HG03060 (cell line): ENCODE measurements around the gene B9D2.
"Not testable (repeated sequence)": the region's sequence is repeated elsewhere in the genome, so short reads cannot be mapped to it uniquely, and the experiment has no call there.

Experiments used
- ATAC-seq: cut with Tn5 transposase; IDR thresholded peaks from one replicate; pipeline ENCODE4 v1.9.1; 2021; ENCODE audit warnings: low read depth, moderate number of reproducible peaks; ENCODE audit not compliant: unreplicated experiment

B9D2 gene

DNA sequence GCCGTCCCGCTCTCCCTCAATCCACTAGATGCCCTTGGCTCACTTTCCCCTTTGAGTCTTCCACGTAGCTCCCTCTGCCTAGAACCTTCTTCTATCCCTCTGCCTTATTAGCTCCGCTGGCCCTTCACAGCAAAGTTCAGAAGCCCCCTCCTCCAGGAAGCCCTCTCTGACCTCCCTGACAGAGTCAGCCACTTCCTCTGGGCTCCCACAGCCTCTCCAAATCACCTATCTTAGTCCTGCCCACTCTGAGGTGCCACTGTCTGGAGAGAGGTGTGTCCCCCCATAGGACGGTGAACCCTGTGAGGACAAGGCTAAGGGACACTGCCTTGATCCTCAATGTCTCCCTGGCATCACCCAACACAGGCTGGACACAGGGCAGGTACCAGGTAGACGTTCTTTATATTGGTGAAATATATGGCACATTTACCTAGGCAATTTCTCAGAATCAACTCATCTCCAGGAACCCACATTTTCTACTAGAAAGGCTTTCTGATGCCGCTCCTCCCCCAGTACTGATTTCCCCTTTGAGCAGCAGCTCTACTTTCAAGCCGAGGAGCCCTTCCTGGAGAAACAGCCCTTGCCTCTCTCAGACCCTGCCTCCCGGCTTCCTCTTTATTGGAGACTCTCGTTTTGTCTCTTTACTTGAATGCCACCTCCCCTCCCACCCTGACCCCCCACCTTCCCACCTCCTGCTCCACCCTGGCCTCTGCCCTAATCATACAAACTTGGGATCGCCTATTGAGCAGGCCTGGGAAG lies 6.8 kb downstream of the B9D2 start:
- ATAC-seq, result no peak

DNA sequence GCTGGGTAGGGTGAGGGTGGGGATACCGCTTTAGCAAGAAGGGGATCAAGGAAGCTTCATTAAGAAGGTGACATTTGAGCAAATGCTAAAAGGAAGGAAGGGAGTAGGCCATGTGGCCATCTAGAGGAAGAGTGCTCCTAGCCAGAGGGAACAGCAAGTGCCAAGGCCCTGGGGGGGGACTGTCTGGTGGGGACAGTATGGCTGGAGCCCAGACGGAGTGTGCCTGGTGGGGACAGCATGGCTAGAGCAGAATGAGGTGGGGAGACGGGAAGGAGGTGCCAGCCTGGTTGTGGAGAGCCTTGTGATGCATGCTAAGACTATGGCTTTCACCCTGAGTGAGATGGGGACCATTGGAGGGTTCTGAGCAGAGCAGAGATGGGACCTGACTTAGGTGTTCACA lies 8.1 kb downstream of the B9D2 start:
- ATAC-seq, result no peak

GRCh38 chr19:41355035-41355434 lies 8.9 kb downstream of the B9D2 start:
- no peak for ATAC-seq

GRCh38 chr19:41354343-41354953 lies 9.5 kb downstream of the B9D2 start:
- ATAC-seq, result no peak

GRCh38 chr19:41353466-41354342 lies 10.2 kb downstream of the B9D2 start, which contains the start of gene TGFB1:
TGFB1 (minus strand) TSS chr19:41353922; CDS start chr19:41353044, 878 bp downstream.
- no peak for ATAC-seq

GRCh38 chr19:41352609-41353465 lies 11.1 kb downstream of the B9D2 start:
- no peak for ATAC-seq

DNA sequence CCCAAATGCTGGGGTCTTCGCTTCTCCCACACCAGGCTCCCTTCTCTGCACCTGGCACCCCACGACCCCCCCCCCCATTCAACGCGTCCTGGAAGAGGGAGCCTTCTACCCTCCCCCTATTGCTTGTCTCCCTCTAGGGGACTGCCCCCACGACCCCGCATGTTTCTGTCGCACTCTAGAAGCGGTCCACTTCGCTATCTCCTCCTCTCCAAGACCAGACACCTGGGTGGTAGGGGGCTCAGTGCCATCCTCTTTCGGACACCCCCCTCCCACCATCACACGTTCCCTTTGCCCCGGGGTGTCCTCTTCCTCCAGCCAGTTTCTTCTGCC lies 11.7 kb downstream of the B9D2 start:
- no peak for ATAC-seq

- no peak for ATAC-seq
Measured at GRCh38 chr19:41351339-41352245, 12.4 kb downstream of the B9D2 start.

GRCh38 chr19:41350735-41351338 lies 13.1 kb downstream of the B9D2 start:
- no peak for ATAC-seq

DNA sequence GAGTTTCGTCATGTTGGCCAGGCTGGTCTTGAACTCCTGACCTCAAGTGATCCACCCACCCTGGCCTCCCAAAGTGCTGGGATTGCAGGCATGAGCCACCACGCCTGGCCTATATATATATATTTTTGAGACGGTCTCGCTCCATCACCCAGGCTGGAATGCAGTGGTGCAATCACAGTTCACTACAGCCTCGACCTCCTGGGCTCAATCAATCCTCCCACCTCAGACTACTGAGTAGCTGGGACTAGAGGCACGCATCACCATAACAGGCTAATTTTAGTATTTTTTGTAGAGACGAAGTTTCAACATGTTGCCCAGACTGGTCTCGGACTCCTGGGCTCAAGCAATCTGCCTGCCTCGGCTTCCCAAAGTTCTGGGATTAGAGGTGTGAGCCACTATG lies 17.0 kb downstream of the B9D2 start:
- ATAC-seq, result not testable (repeated sequence)

- no peak for ATAC-seq
Measured at GRCh38 chr19:41344162-41344561, 19.8 kb downstream of the B9D2 start.

GRCh38 chr19:41341669-41342490 lies 22.1 kb downstream of the B9D2 start:
- ATAC-seq, result no peak

DNA sequence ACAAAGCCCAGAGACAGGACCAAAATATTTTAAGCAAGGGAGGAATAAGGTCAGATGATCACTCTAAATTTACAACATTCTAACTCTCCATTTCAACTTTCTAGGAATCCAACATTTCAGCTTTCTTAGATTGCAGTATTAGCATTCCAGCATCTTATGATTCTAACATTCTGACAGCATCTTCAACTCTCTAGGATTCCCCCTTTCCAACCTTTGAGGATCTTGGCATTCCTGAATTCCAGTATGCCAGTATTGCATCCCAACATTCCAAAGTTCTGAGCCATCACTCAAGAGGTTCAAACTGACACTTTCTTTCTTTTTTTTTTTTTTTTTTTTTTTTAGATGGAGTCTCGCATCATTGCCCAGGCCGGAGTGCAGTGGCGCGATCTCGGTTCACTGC lies 24.0 kb downstream of the B9D2 start:
- ATAC-seq, result no peak

- no peak for ATAC-seq
Measured at GRCh38 chr19:41335467-41335866, 28.5 kb downstream of the B9D2 start.

DNA sequence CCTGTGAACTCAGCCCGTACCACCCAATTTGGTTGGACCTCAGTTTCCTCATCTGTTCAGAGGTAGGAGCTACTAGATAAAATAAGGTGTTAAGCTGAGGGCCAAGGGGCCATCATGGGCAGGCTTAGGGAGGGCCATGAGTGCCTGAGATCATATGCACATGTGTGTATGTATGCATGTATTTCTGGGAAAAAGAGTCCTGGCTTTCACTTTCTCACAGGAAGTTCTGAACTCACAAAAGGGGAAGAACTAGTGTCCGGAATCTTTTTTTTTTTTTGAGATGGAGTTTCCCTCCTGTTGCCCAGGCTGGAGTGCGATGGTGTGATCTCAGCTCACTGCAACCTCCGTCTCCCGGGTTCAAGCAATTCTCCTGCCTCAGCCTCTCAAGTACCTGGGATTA lies 29.2 kb downstream of the B9D2 start:
- ATAC-seq, result no peak

DNA sequence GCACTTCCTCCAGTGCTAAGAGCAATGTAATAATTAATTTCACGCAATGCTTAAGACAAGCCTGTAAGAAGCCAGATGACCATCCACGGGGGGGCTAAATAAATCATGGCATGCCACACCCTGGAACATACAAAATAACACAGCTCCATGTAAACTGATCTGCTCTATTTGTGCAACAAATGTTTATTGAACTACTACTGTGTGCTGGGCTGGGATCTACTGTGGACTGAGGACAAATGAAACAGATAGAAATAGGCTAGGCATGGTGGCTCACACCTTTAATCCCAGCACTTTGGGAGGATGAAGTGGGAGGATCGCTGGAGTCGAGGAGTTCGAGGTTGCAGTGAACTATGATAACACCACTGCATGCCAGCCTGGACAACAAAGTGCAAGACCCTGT lies 31.5 kb downstream of the B9D2 start:
- no peak for ATAC-seq

- no peak for ATAC-seq
Measured at GRCh38 chr19:41332000-41332399, 31.9 kb downstream of the B9D2 start.

GRCh38 chr19:41330946-41331678 lies 32.8 kb downstream of the B9D2 start:
- no peak for ATAC-seq
